Smooth muscle cell of the brain vasculature (primary cell): ENCODE measurements around the gene SLC6A3.

Experiments used
- DNase-seq: peaks from one replicate; pipeline ENCODE4 v3.0.0-alpha.2; 2012; ENCODE audit warnings: low read depth, low spot score

SLC6A3 gene

DNA sequence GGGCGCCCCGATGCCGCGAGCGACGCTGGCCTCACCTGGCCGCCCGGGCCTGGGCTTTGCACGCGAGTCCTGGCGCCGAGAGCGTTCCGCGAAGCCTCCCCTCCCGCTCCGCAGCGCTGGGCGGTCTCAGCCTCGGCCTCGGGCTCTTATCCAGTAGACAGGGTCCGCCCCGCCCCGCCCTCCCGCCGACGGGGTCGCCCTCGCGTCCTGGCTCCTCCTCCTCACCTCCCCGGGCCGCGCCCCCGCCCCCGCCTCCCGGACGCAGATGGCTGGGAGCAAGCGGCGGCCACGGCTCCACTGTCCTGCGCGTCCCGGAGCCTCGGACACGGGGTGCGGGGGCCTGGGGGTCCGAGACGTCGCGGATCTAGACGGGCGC, at the start of gene SLC6A3:
Gene SLC6A3 (minus strand): TSS at position 128 of the 376 bp plus-strand sequence. CDS start 2,243 bp downstream, outside the sequence.
- no peak for DNase-seq

DNA sequence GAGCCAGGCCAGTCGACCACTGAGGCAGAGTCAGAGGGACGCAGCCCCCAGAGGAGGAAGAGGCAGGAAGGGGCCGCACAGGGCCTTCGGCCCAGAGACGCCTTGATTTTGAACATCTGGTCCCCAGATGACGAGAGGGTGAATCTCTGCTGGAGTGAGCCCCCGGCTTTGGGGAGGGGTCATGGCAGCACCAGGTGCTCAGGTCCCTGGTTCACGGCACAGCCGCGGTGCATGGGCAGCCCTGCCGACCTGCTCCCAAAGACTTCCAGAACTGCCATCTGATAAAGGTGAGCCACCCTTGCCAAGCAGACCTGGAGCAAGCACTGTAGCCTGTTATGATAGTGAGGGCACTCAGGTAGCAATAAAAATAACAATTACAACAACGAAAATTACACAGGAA, 48.7 kb upstream of the SLC6A3 start:
- no peak for DNase-seq

DNA sequence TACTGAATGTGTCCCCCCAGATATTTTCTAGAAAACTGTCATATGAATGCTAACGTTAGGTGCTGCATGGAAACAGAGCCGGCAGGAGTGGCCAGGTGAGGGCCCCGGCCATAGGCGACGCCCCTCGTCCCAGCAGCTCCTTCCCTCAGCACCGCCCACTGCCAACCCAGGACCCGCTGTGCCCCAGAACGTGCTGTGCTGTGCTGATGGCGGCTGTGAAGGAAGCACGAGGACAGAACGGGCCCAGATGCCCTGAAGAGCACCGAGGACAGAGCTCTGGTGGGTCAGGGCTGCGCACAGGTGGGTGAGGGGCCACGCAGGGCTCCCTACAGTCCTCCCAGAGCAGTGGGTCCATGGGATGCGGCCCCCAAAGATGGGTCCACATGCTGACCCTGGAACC, 48.2 kb upstream of the SLC6A3 start:
- DNase-seq = no peak

DNA sequence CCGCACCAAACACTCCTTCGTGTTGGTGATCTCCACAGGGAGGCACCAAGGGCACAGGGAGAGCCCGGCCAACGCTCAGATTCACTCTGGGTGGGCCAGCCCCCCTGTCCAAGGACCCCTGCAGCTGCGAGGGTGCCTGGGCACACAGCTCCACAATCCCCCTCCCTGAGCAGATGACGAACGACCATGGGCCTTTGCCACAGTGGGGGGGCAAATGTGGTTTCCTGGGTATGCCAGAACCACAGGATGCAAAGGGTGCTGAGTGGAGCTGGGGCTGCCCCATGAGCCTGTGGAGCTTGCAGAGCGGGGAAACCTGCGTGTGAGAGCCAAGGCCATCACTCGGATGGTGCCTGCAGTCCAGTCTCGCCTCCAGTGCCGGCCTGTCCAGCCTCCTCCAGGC, 47.5 kb upstream of the SLC6A3 start:
- DNase-seq = no peak

DNA sequence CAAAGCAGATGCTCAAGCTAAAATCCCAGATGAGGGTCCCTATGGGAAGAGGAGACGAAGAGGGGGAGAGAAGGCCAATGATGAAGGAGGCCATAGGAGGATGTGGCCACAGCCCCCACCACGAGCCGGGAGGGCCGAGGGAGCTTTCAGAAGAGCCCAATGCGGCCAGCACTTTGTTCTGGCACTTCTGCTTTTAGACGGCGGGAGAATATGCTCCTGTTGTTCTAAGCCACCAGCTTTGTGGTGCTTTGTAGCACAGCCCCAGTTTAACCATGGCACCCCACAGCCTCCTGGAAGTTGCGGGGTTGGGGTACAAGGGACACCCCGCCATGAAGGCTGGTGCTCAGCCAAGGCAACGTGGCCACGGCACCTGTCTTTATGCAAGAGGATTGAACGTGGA, 45.1 kb upstream of the SLC6A3 start:
- no peak for DNase-seq

DNA sequence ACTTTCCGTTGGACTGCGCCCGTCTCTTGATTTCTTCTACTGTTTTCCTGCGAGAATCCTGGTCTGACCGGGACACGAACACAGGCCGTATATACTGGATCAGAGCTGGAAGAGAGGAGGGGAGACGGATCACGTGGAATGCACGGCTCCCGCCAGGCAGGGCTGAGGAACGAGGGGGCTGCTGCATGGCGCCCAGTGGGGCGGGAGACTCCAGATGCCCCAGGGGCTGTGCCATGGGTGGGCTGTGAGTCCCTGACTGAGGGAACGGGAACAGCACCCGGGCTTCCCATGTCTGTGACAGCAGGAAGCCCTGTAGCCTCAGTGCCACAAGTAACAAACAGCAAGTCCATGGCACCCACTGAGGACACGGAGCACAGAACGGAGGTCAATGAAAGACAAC, 44.5 kb upstream of the SLC6A3 start:
- DNase-seq = no peak

DNA sequence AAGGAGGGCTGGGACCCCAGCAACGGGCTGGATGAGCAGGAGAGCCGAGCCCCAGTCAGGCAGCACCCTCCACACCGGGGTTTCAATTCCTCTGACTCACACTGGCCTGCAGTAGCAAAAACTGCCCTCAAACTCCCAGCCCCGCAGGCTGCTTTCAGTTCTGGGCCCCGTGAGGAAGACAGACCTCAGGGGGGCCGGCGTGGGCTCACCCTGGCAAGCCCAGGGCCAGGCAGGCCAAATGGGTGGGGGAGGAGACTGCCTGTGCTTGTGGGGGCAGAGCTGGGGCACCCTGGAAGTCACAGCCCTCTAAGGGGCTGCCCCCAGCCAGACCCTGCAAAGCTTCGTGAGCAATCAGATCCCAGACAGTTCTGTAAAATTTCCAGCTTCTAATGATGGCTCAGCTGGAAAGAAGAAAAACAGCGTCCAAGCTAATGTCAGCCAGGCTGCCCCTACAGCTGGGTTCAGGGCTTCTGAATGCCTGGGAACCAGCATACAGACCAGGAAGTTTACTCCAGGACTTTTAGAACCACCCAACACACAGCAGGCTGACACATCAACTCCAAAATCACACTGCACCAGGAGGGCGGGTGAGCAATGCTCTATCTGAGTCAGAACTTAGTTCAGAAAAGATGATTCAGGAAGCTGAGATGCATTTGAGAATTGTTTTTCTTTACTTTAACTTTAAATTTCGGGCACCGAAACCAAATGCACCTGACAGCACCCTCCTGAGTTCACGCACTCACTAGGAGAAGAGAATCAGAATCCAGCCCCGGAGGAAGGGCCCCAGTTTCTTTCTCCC, 43.8 kb upstream of the SLC6A3 start:
- DNase-seq = peak; percentile 68

DNA sequence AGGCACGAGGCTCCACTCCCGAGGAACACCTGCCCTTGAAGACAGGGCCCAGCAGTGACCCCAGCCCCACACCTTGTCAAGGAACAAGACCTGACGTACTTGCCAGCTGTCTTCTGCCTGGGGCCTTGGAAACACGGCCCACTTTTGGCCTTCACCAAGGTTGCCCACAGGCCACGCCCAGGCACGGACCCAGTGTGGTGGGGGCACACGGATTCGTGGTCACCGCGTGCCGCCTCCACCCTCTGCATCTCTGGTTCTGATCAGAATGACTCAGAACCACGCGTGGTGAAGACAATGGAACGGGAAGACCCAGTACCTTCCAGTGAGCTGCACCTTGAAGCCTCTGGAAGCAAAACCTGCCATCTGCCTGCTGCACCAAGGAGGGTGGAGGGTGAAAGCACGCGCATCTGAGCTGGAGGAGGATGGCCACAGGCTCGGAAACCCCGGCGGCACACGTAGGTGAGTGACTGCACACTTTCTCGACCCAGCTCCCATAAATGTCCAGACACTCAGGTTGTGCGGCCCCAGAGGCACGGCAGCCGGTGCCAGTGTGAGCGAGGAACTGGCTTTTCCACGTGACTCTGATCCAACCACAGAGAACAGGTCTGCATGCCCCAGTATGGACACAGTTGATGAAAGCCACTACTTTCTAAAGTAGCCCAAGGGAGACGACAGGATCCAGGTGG, 42.0 kb upstream of the SLC6A3 start:
- DNase-seq = no peak

DNA sequence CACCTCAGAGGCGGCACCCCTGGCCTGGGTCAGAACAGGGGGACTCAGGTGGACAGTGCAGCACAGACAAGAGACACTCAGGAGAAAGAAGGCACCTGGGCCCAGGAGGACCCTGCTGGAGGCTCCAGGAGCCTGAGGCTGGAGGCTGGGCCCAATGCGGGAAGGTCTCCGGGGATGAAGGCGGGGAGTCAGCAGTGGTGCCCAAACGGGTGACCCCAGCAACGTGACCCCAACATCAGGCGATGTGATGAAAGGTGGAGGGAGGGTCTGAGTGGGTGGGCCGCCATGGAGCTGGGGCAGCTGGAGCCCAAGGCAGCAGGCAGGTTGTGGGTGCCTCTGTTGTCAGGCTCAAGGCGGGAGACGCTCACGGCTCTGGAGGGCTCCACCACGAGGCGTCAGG, 41.0 kb upstream of the SLC6A3 start:
- no peak for DNase-seq

DNA sequence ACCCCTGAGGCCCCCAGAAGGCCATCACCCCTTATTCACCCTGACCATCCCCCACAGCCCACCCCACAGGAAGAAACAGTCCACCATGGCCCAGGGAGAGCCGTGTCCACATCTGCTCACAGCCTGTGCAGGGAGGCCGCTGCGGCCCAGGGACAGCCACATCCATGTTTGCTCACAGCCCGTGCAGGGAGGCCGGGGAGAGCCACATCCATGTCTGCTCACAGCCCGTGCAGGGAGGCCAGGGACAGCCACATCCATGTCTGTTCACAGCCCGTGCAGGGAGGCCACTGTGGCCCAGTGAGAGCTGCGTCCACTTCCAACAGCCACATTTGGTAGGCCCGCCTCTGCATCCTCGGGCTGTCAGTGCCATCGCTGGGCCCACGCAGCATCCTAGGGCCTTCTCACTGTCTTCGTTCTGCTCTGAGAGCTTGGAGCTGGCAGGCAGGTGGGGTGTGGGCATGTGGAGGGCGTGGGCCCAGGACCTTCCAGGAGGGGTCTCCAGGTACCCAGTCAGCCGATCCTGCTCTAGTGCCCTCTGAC, 40.4 kb upstream of the SLC6A3 start:
- no peak for DNase-seq

DNA sequence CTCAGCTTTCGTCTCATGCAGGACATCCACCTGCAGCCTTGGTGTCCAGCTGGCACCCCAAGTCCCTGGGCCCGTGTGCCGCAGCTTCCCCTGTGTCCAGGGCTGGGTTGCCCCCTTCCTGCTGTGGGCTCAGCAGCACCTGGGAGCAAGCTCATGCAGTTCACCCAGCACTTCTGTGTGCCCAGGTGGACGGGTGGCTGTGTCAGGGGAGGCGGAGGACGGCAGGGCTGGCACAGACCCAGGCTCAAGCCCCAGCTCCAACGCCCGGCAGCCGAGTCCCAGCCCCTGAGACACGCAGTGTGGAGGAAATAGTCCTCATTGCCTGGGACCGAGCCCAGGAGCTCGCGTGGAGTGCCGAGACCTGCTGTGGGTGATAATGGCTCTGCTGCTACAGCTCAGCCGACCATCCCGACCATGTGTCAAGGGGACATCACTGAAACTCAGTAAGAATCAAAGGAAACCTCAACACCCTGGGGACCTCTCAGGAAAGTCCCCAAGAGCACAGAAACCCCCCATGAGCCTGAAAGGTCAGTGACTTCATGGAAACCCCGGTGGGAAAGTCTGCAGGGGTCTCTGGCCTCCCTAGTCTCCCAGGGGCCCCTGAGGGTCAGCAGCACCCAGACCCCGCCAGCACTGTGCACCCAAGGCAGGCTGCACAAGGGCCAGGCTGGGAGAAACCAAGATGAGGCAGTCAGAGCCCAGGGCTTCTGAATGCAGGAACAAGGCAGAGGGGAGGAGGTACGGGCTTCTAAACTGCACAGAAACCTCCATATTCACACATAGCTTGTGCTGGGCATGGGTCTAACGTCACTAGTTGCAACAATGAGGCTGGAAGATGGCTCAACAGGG, 39.7 kb upstream of the SLC6A3 start:
- no peak for DNase-seq

DNA sequence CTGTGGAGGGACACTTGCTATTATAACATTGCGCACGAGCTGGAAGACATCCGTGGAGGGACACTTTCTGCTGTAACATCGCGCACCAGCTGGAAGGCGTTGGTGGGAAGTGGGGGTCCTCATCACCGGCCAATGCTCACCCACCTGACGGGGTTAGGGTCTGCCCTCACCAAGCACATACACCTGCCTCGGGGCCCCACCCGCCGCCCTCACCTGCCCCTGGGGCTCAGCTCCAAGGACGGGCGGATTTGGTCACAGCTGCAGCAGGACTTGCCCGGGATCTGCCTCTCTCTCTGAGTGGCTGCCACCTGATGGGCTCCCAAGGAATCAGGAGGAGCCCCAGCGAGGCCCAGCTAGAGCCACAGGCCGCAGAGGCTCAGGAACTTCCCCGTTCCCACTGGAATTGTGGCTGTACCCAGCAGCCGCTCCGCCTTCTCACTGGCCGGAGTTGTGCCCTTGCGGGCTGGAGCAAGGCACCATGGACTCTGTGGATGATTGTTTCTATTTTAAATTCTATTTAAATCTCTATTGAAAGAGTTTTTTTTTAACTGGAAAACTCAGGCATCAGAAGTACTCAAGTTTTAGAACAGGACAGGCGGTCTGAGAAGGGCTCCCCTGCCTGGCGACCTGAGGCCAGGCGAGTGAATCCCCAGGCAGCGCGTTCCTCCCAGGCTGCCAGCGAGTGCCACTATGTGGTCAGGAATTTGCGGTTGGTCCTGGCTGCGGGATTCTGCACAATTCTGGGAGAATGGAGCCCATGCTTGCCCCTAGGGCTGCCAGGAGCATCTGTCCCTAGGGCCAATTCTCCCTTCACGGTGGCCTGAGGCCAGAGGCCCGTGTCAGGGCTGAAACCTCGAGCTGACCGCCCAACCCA, 38.9 kb upstream of the SLC6A3 start:
- DNase-seq = no peak

DNA sequence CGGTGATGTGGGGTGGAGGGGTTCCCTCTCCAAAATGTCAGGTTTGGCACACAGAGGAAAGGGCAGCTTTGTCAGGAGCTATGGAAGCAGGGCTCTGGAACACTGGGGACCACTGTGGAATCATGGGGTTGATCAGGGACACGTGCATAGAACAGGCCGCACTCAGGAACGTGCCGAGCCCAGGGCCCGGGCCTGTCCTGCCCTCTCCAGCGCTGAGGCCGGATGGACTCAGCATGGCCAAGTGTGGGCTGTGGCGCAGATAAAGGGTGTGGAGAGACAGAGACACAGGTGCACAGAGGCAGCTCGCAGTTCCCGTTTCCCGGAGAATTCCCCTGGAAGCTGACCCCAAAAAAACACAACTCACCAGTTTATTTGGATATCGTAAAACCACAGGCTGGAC, 37.8 kb upstream of the SLC6A3 start:
- DNase-seq = no peak

DNA sequence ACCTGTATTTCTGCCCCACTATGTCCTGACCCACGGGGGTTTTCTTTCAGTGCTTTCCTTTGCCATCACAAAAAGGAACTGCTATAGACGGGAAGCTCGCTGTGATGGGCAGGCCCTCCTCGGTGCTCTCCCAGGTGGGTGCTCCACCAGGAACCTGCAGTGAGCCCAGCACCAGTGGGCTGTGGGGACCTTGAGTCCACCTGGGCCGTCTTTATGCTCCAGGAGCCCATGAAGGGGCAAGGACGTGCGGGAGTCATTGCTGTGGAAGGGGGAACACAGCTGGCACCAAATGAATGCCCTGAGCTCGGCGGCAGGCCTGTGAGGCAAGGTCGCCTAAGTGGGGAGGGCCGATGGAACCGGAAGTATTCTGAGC, 36.7 kb upstream of the SLC6A3 start:
- DNase-seq = no peak

DNA sequence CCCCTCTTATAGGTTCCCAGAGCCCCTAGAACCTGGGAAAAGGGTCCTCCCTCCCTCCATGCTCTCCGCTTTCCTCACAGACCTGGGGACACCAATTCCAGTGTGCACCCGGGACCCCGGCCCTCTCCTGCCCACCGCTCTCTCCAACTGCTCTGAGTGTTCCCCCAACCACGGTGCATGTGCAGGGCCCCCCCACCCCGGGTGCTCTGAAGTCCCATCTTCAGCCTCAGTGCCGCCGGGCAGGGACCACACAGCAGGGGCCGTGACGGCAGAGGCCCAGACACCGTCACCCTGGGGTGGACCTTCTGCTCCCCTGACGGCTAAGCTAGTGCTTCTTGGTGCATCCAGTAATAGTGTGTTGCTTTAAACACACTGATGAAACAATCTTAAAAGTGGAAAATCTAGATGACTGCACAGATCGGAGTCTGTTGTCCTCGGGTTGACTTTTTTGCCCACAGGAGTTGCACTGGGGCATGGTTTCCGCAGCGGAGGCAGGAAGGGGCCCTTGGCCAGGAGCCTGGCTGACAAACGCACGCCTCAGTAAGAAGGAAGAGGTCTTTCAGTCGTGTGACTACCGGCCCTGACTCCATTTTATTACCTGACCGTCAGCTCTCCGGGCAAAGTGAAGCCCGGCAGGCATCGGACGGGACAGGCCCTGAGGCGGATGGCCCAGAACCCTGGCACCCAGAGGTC, 36.2 kb upstream of the SLC6A3 start:
- DNase-seq = no peak

DNA sequence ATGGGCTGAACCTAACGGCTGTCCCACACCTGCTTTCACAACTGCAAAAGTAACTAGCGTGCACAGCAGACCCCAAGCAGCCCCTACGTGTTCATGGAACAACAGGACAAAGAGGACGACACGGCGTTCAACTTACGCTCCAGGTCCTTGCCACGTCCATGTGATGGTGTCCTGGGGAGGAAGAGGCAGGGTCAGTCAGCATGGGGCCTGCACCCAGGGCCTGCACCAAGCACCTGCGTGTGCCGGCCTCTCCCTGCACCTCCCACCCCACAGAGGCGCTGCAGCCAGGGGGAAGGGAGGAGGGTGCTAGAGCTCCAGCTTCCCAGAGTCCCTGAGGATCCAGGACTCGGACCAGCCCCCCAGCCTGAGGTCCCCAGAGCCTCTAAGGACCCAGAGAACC, 35.6 kb upstream of the SLC6A3 start:
- DNase-seq = no peak

DNA sequence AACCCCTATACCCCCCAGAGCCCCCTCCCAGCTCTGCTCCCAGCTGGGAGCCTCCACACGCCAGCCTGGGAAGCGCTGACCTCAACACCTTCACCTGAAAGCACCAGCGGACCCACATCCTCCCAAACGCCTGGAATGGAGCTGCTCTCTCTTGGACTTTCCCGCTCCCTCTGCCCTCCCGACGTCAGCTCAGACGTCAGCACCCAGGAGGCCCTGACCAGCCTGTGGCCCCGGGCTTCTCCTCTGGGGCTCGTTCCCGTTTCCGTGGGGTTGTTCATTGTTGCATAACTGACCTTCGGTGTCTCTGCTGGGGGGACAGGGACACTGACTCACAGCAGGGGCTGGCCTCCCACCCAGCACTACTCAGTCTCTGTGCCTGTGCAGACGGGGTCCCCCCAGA, 35.0 kb upstream of the SLC6A3 start:
- no peak for DNase-seq

DNA sequence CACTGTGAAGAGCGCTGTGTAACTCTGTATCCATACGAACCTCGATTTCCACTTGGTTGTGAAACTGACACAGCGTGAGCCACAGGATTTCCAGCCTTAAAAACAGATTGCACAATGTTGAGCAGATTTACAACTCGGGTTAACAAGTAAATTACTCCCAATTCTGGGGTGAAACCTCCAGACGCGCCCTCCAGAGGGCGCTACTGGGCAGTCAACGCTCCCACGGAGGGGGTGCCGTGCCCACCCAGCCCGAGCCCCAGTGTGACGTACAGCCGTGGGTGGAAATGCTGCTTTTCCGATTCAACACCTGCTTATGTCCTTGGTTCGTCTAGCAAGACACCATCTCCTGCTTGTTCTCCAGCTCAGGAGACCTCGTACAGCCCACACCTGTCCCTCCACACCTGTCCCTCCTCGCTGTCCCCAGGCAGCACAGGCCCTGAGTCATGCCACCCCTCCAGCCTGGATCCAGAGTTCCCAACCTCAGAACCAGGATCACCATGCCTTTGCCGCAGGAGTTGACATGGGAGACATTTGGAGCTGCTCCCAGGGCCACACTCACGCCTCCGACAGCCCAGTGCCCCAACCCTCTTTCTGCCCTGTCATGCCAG, 34.4 kb upstream of the SLC6A3 start:
- DNase-seq = no peak

DNA sequence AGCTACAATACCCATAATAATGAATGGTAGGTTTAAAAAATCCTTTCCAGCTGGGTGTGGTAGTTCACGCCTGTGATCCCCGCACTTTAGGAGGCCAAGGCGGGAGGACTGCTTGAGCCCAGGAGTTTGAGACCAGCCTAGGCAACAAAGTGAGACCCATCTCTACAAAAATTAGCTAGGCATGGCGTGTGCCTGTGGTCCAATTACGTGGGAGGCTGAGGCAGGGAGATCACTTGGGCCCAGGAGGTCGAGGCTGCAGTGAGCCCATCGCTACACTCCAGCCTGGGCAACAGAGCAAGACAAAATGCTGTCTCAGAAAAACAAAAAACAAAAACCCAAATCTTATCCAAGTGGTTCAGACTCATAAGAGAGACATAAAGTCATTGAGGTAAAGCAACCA, 33.8 kb upstream of the SLC6A3 start:
- no peak for DNase-seq
